ENCODE data around the gene SWSAP1. TPM values are rescaled to one million over a fixed set of nuclear protein-coding genes. Genes with fewer than 3 reads are reported as not detected.
"Not testable (repeated sequence)": the region's sequence is repeated elsewhere in the genome, so short reads cannot be mapped to it uniquely, and the experiment has no call there.

Gene SWSAP1
- total RNA-seq, 1 donor from 2014 or later: 2.6 TPM

DNA sequence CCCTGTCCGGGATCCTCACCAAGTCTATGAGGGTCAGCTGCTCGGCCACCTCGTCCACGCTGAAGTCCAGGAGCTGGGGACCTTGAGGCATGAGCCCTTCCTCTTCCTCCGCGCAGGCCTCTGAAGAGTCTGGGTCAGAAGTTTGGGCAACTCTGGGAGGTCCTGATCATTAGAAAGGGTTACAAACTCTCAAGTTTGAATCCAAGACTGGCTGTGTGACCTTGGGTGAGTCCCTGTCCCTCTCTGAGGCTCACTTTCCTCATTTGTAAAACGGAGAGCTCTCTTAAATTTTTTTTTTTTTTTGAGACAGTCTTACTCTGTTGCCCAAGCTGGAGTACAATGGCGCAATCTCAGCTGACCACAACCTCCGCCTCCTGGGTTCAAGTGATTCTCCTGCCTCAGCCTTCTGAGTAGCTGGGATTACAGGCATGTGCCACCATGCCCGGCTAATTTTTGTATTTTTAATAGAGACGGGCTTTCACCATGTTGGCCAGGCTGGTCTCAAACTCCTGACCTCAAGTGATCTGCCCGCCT, 32.3 kb downstream of the SWSAP1 start:
- not testable (repeated sequence) for ATAC-seq; DNase-seq (ENCODE audit: low spot score)

DNA sequence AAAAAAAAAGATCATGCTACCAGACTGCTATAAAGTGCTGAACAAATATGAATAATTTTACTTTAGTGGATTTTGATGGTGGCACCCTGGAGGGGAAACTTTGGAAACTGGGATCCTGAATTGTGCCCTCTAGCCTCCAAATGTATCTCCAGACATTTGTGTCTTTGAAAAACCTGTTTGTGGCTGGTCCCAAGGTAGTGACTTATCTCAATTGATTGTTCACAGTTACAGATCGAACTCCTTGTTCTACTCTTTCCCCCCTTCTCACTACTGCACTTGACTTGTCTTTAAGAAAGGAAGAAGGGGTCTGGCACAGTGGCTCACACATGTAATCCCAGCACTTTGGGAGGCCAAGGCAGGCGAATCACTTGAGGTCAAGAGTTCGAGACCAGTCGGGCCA, 34.1 kb downstream of the SWSAP1 start:
- no peak for DNase-seq (ENCODE audit: low spot score)
- no peak for ATAC-seq

GRCh38 chr19:11410682-11411081, 36.2 kb downstream of the SWSAP1 start:
- DNase-seq (ENCODE audit: low spot score) (no peak), ATAC-seq (no peak)

DNA sequence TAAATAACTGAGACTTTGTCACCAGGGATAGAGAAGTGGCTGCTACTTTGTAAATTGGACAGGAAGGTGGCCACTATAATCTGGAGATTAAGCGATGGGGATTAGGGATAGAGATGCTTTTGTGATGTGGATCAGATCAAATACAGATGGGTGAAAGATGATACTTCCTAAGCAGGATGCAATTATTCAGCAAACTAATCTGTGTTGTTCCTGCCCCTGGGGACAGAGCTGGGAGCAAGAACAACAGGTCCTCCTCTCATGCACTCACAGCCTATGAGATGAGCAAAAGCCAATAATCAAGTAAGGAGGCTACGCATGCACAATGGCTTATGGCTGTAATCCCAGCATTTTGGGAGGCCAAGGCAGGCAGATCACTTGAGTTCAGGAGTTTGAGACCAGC, 40.1 kb downstream of the SWSAP1 start:
- no peak for ATAC-seq
- DNase-seq (ENCODE audit: low spot score): no peak

DNA sequence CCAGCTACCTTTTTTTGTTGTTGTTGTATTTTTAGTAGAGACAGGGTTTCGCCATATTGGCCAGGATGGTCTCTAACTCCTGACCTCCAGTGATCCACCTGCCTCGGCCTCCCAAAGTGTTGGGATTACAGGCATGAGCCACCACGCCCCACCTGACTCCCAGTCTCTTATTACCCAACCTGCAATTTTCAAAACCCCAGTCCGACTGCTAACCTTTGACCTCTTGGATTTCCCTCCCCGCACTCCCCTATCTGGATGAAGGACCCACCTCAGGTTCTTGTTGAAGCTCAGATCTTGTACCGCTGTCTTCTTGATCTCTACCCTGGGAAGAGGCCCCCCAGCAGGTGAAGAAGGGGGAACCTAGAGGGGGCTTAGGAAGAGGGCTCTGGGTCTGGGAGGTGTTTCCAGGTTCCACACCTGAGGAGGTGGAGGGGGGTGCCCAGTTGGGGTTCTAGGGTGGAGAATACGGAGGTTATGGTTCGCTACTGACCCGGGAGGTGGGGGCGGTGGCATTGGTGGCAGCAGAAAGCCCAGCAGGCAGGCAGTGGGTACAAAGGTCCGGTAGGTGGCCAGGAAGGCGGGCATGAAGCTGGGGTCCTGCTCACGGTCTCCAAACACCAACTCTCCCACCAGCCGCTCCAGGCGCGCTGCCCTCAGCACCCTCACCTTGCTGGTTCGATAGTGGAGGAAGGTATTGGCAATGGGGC, 42.0 kb downstream of the SWSAP1 start:
- no peak for DNase-seq (ENCODE audit: low spot score)
- no peak for ATAC-seq

GRCh38 chr19:11418094-11418548, 43.7 kb downstream of the SWSAP1 start:
- no peak for ATAC-seq
- no peak for DNase-seq (ENCODE audit: low spot score)

DNA sequence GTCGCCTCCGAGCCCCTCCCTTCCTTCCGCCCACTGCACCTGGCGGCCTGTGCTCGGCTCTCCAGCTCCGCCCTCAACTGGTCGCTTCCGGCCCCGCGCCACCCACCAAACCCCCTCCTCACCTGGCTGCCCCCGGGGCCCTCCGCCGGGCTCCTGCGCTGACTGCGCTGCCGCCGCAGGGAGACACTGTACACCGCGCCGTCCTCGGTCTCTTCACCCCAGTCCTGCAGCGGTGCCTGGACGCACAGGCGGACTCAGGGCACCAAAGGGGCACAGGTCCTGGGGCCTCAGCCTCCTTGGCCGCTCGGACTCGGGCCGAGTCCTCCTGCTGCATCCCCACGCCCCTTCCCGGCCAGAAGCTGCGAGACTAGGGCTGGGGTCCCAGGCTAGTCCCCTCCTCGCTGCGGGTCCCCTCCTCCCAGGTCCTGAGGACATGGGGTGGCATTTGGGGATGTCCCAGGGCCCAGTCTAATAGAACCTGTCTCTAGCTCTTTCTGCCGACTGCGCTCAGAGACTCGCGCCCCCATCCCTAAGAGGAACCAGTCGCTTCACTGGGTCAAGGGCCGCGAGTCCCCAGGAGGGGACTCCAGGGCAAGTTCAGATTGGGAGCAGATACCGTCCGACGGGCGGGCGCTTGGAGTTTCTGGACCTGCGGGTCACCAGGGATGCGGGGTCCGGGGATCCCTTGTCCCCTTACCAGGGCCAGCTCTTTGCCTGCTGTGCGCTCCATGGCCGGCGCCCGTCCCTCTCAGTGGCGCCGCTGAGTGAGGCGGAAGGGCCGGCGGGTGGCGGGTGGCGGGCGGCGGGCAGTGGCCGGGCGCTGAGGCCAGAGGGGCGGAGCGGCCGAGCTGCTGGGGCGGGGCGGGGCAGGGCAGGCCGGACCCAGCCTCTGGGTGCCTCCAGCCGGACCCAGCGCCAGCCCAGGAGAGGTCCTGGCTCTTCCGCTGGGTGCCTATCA, 44.4 kb downstream of the SWSAP1 start, which contains the start of gene RGL3:
Gene RGL3, minus strand, starts transcription at position 766 of the 958 bp plus-strand sequence. Its CDS starts 36 bp downstream, at position 730.
- peak; percentile 74 for DNase-seq (ENCODE audit: low spot score)

DNA sequence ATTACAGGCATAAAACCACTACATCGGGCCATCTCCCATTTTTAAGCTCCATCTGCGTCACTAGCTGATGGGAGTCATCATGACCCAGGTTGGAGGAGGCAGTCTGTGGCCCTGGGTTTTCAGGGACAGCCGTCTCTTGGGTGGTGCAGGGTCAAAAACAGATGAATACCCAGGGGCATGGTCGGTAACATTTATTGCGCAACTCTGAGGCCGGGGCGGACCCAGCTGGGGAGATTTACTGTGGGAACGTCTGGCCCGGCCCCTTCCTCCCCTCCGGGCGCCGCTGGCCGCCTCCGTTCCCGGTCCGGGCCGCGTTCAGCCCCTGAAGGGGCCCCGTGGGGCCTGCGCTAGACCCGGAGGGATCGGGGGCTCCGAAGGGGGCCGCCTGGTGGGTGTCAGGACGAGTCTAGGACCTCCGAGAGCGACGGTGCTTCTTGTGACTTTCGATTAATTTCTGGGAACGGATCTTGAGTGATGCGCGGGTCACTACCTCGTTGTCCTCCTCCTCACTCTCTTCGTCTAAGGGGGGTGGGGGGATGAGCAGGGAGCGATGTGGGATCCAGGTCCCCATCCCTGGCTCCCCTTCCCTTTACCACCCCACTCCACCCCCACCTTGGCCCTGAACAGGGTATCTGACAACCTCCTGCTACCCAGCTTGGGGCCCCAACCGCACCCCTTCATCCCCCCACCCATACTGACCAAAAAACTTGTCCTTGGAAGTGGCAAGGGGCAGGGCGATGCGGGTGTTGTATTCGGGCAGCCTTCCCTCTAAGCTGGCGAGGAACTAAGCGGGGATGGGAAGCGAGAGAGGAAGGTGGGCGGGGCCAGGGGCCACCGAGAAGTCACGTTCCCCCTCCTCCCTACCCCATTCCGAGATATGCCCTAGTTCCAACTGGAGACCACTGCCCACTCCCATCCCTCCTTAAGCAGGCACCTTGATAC, 46.2 kb downstream of the SWSAP1 start:
- DNase-seq (ENCODE audit: low spot score): no peak
- no peak for ATAC-seq

More for the DNA sequence above, 44.4 kb downstream of the SWSAP1 start, which contains the start of gene RGL3:
- peak; percentile 86 for ATAC-seq

GRCh38 chr19:11421371-11422098, 47.1 kb downstream of the SWSAP1 start:
- ATAC-seq: peak; percentile 37
- DNase-seq (ENCODE audit: low spot score): peak; percentile 65

- DNase-seq (ENCODE audit: low spot score) (peak; percentile 77), ATAC-seq (peak; percentile 49)
Observed at GRCh38 chr19:11422163-11423065, 47.9 kb downstream of the SWSAP1 start.

GRCh38 chr19:11423164-11423790, 48.8 kb downstream of the SWSAP1 start:
- ATAC-seq: no peak
- no peak for DNase-seq (ENCODE audit: low spot score)

DNA sequence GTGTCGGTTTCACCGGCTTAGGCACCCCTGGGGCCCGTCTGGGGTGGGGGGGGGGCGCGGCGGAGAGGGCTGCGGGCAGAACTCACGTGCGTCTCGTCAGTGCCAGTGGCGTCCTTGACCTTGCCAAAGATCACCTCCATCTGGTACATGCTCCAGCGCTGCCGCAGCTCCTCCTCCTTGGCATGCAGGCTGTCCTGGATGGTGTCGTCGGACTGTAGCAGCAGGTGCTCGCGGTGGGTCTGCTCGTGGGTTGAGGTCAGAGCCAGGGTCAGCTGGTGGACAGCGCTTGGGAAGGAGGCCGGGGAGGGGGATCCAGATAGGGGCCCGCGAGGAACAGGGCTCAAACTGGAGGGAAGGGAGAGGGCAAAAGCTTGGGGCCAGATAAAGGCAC, 49.3 kb downstream of the SWSAP1 start:
- DNase-seq (ENCODE audit: low spot score) (no peak), ATAC-seq (peak; percentile 18)

Other genes with a start within 250 kb of the SWSAP1 start
- 0.81 TPM for gene SPC24, start 218.9 kb upstream of the SWSAP1 start, total RNA-seq
- 61.1 TPM for gene KANK2, start 177.1 kb upstream of the SWSAP1 start, total RNA-seq
- 202 TPM for gene ANGPTL8, start 135.0 kb upstream of the SWSAP1 start, total RNA-seq
- 30.0 TPM for gene DOCK6, start 112.1 kb upstream of the SWSAP1 start, total RNA-seq
- gene TSPAN16, start 78.5 kb upstream of the SWSAP1 start, total RNA-seq: not detected
- gene RAB3D, start 35.0 kb upstream of the SWSAP1 start, total RNA-seq: 3.3 TPM
- 154 TPM for gene TMEM205, start 28.4 kb upstream of the SWSAP1 start, total RNA-seq
- gene CCDC159, start 28.1 kb upstream of the SWSAP1 start, total RNA-seq: 25.6 TPM
- 8.8 TPM for gene PLPPR2, start 19.2 kb upstream of the SWSAP1 start, total RNA-seq
- gene EPOR, start 9.6 kb downstream of the SWSAP1 start, total RNA-seq: 11.9 TPM
- gene RGL3, start 44.6 kb downstream of the SWSAP1 start, total RNA-seq: 33.4 TPM
- gene ODAD3, start 60.5 kb downstream of the SWSAP1 start, total RNA-seq: 0.70 TPM
- gene PRKCSH, start 61.0 kb downstream of the SWSAP1 start, total RNA-seq: 218 TPM
- not detected for gene ELAVL3, start 106.4 kb downstream of the SWSAP1 start, total RNA-seq
- gene ZNF653, start 131.2 kb downstream of the SWSAP1 start, total RNA-seq: 8.3 TPM
- 45.6 TPM for gene ECSIT, start 154.5 kb downstream of the SWSAP1 start, total RNA-seq
- 0.98 TPM for gene CNN1, start 164.2 kb downstream of the SWSAP1 start, total RNA-seq
- 28.9 TPM for gene ELOF1, start 184.6 kb downstream of the SWSAP1 start, total RNA-seq
- 17.9 TPM for gene ACP5, start 203.0 kb downstream of the SWSAP1 start, total RNA-seq
- 5.3 TPM for gene ZNF627, start 222.8 kb downstream of the SWSAP1 start, total RNA-seq